Loucy (cell line): ENCODE data around the gene TBC1D22A.

Source experiments
- CTCF ChIP-seq: fragments of 200-600 bp; sonication (generic); conservative IDR thresholded peaks from 2 replicates; pipeline ENCODE4 v1.5.1; 2014; ENCODE audit warnings: mild to moderate bottlenecking, antibody characterized with exemption, low read length
- EZH2phosphoT487 ChIP-seq: fragments of 200-600 bp; IDR thresholded peaks from 2 replicates; pipeline ENCODE4 v1.6.1; 2018; ENCODE audit warnings: antibody characterized with exemption, mild to moderate bottlenecking, moderate library complexity, borderline replicate concordance

GRCh38 chr22:46753360-46753759, 9.1 kb upstream of the TBC1D22A start:
- TF ChIP-seq CTCF (no peak), EZH2phosphoT487 (no peak)
